Measurements from ENCODE around the gene LANCL2.

- TF ChIP-seq, protein P1, sequence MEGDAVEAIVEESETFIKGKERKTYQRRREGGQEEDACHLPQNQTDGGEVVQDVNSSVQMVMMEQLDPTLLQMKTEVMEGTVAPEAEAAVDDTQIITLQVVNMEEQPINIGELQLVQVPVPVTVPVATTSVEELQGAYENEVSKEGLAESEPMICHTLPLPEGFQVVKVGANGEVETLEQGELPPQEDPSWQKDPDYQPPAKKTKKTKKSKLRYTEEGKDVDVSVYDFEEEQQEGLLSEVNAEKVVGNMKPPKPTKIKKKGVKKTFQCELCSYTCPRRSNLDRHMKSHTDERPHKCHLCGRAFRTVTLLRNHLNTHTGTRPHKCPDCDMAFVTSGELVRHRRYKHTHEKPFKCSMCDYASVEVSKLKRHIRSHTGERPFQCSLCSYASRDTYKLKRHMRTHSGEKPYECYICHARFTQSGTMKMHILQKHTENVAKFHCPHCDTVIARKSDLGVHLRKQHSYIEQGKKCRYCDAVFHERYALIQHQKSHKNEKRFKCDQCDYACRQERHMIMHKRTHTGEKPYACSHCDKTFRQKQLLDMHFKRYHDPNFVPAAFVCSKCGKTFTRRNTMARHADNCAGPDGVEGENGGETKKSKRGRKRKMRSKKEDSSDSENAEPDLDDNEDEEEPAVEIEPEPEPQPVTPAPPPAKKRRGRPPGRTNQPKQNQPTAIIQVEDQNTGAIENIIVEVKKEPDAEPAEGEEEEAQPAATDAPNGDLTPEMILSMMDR (IDR thresholded peaks at IDR 0.05; ENCODE audit: low read depth, low read length, missing input control): no peak
- no peak for TF ChIP-seq JUND (IDR thresholded peaks at IDR 0.05)
- no peak for TF ChIP-seq ATF3 (IDR thresholded peaks at IDR 0.05)
Observed at GRCh38 chr7:55400191-55400590, 35.1 kb downstream of the LANCL2 start.
